Measurements from ENCODE around the gene LHFPL6. TPM values are rescaled to one million over a fixed set of nuclear protein-coding genes. Genes with fewer than 3 reads are reported as not detected.

The LHFPL6 gene
- polyA plus RNA-seq, 3 donors: 0.14 to 0.59 (median 0.46) TPM

DNA sequence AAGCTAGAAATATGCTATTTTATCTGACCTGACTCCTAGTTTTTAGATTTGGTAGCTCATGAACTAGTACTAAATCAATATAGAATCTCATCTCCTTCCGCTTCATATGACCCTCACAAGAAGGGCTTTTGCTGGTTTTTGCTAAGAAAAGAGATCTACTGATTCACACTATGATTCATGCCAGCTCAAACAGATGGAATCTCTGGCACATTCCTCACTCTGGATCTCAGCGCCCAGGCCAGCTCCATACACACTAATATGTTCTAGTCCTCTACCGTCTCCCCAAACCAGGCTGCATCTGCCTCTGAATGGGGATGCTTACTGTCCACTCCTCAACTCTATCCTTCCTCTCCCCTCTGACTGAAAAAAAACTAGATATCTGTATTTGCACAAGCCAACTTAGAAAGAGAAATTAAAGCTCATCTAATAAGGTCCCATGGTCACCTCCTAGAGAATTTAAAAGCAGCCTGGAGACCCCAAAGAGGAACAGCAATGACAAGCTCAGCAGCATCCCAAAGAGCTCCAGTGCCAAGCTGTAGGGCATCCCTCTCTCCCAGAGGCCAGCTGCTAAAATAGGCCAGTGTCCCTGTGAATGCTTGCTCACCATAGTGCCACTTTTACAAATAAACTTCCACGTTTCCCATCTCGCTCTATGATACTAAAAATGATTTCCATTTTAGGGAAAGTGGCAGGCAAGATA, 74.9 kb downstream of the LHFPL6 start:
- H3K4me3 Mint-ChIP-seq: no peak overlapping the region
- intact Hi-C loops (cut with micrococcal nuclease): no loop called here
- H3K4me2 ChIP-seq (replicated peaks; ENCODE audit: extremely low read depth, low read length, poor library complexity, severe bottlenecking): no peak overlapping the region
- H3K4me1 Mint-ChIP-seq: no peaks in the 10 kb centered on the region
- peaks cover 0 to 1% (median 0%) of the 10 kb centered on the region in 3 donors for H3K27me3 Mint-ChIP-seq (ENCODE audit: low read depth in 3 of 3)
- H3K36me3 ChIP-seq (replicated peaks in 1 of 2; ENCODE audit: control insufficient read depth in 1 of 2, insufficient read depth in 2 of 2, low read length in 2 of 2): no peaks in the 10 kb centered on the region
- H3K79me2 ChIP-seq (ENCODE audit: insufficient read depth, low read length): no peaks in the 10 kb centered on the region
- H3K9ac ChIP-seq (ENCODE audit: insufficient read depth, low read length, poor library complexity, severe bottlenecking): no peak overlapping the region
- no peak overlapping the region for H3K4me3 ChIP-seq (replicated peaks in 1 of 3; ENCODE audit: low read depth in 2 of 3, low read length in 3 of 3)
- TF ChIP-seq, protein P1, sequence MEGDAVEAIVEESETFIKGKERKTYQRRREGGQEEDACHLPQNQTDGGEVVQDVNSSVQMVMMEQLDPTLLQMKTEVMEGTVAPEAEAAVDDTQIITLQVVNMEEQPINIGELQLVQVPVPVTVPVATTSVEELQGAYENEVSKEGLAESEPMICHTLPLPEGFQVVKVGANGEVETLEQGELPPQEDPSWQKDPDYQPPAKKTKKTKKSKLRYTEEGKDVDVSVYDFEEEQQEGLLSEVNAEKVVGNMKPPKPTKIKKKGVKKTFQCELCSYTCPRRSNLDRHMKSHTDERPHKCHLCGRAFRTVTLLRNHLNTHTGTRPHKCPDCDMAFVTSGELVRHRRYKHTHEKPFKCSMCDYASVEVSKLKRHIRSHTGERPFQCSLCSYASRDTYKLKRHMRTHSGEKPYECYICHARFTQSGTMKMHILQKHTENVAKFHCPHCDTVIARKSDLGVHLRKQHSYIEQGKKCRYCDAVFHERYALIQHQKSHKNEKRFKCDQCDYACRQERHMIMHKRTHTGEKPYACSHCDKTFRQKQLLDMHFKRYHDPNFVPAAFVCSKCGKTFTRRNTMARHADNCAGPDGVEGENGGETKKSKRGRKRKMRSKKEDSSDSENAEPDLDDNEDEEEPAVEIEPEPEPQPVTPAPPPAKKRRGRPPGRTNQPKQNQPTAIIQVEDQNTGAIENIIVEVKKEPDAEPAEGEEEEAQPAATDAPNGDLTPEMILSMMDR (IDR thresholded peaks at IDR 0.05): no peak
- H3K4me1 ChIP-seq (ENCODE audit: control insufficient read depth in 1 of 2, insufficient read depth in 2 of 2, low read length in 2 of 2): no peaks in the 10 kb centered on the region
- H3K27ac Mint-ChIP-seq: no peak overlapping the region
- DNase-seq: no peak
- H2AFZ ChIP-seq (ENCODE audit: insufficient read depth, low read depth, low read length, poor library complexity, severe bottlenecking): no peak overlapping the region
- no peak overlapping the region for H3K27ac ChIP-seq (ENCODE audit: low read depth in 1 of 2, low read length in 2 of 2)
- no peaks in the 10 kb centered on the region for H4K20me1 ChIP-seq (ENCODE audit: insufficient read depth, low read length)
- H3K9me3 ChIP-seq (replicated peaks in 1 of 2; ENCODE audit: control insufficient read depth in 1 of 2, insufficient read depth in 1 of 2, low read length in 2 of 2): no peaks in the 10 kb centered on the region
- H3K36me3 Mint-ChIP-seq: no peaks in the 10 kb centered on the region
- WGBS (ENCODE audit: insufficient coverage): 77% methylated on average over 2 of the region's 5 CpGs
- H3K27me3 ChIP-seq (ENCODE audit: control insufficient read depth in 2 of 2, insufficient read depth in 2 of 2, low read length in 2 of 2): no peaks in the 10 kb centered on the region
- H3K9me3 Mint-ChIP-seq: peaks cover 0 to 2% (median 0%) of the 10 kb centered on the region in 7 donors

DNA sequence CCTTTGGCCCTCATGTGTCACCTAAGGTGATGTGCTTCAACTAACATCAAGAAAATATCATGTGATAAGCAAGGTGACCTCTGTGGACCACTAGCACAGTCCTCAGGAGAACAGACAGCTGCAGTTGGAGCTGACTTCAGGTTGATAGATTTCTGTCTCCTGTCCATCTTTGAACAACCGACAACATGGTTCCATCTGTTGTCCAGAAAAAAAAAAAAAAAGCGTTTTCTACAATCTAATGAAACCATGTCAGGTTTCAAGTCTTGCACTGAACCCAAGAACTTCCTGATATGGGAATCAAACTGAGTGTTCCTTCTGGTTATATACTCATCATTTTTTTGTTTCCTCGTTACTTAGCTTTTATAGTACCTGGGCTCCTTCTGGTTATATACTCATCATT, 75.7 kb downstream of the LHFPL6 start:
- peaks cover 0 to 1% (median 0%) of the 10 kb centered on the region in 3 donors for H3K27me3 Mint-ChIP-seq (ENCODE audit: low read depth in 3 of 3)

More for the DNA sequence above, 75.7 kb downstream of the LHFPL6 start:
- H3K79me2 ChIP-seq (ENCODE audit: insufficient read depth, low read length): no peaks in the 10 kb centered on the region
- no peaks in the 10 kb centered on the region for H3K4me1 ChIP-seq (ENCODE audit: control insufficient read depth in 1 of 2, insufficient read depth in 2 of 2, low read length in 2 of 2)
- 100% methylated on average over 1 of the region's 3 CpGs for WGBS (ENCODE audit: insufficient coverage)
- H3K36me3 Mint-ChIP-seq: no peaks in the 10 kb centered on the region
- no peaks in the 10 kb centered on the region for H3K4me1 Mint-ChIP-seq
- no peak overlapping the region for H3K4me3 Mint-ChIP-seq
- no peak for DNase-seq
- H3K36me3 ChIP-seq (replicated peaks in 1 of 2; ENCODE audit: control insufficient read depth in 1 of 2, insufficient read depth in 2 of 2, low read length in 2 of 2): no peaks in the 10 kb centered on the region
- intact Hi-C loops (cut with micrococcal nuclease): no loop called here
- no peak overlapping the region for H3K27ac ChIP-seq (ENCODE audit: low read depth in 1 of 2, low read length in 2 of 2)
- no peaks in the 10 kb centered on the region for H3K9me3 ChIP-seq (replicated peaks in 1 of 2; ENCODE audit: control insufficient read depth in 1 of 2, insufficient read depth in 1 of 2, low read length in 2 of 2)
- TF ChIP-seq, protein P1 (IDR thresholded peaks at IDR 0.05): no peak
- no peak overlapping the region for H2AFZ ChIP-seq (ENCODE audit: insufficient read depth, low read depth, low read length, poor library complexity, severe bottlenecking)
- H3K9me3 Mint-ChIP-seq: peaks cover 0 to 3% (median 0%) of the 10 kb centered on the region in 7 donors
- no peaks in the 10 kb centered on the region for H4K20me1 ChIP-seq (ENCODE audit: insufficient read depth, low read length)
- no peak overlapping the region for H3K27ac Mint-ChIP-seq
- H3K4me2 ChIP-seq (replicated peaks; ENCODE audit: extremely low read depth, low read length, poor library complexity, severe bottlenecking): no peak overlapping the region
- H3K27me3 ChIP-seq (ENCODE audit: control insufficient read depth in 2 of 2, insufficient read depth in 2 of 2, low read length in 2 of 2): no peaks in the 10 kb centered on the region
- H3K9ac ChIP-seq (ENCODE audit: insufficient read depth, low read length, poor library complexity, severe bottlenecking): no peak overlapping the region
- no peak overlapping the region for H3K4me3 ChIP-seq (replicated peaks in 1 of 3; ENCODE audit: low read depth in 2 of 3, low read length in 3 of 3)

Data from CD14-positive monocyte (primary cell).